Endothelial cell of umbilical vein (primary cell): ENCODE data around the gene BAZ1A.

Source experiments
- CTCF ChIP-seq, 2 donors: IDR thresholded peaks; 1 replicate in 1 of 2; 2 replicates in 1 of 2; pipeline ENCODE4 v1.5.1; 2011; ENCODE audit warnings: low read length in 2 of 2, mild to moderate bottlenecking in 2 of 2, moderate library complexity in 2 of 2, control low read depth in 1 of 2, inconsistent platforms in 1 of 2, low read depth in 1 of 2; ENCODE audit not compliant: insufficient read depth in 1 of 2; ENCODE audit errors: extremely low read depth in 1 of 2
- EZH2 ChIP-seq: IDR thresholded peaks from 2 replicates; pipeline ENCODE4 v1.6.1; 2012; ENCODE audit warnings: borderline replicate concordance, low read depth, mild to moderate bottlenecking, moderate library complexity, low read length, inconsistent platforms; ENCODE audit not compliant: severe bottlenecking
- GATA2 ChIP-seq: IDR thresholded peaks from 2 replicates; pipeline ENCODE4 v1.7.0; 2011; ENCODE audit warnings: low read depth, mild to moderate bottlenecking, moderate library complexity, mixed read lengths, low read length; ENCODE audit not compliant: insufficient read length, insufficient read depth
- JUN ChIP-seq: IDR thresholded peaks from 2 replicates; pipeline ENCODE4 v1.6.1; 2011; ENCODE audit warnings: borderline replicate concordance, low read depth; ENCODE audit not compliant: insufficient read length, insufficient read depth
- MAX ChIP-seq: IDR thresholded peaks from 2 replicates; pipeline ENCODE4 v1.6.1; 2011; ENCODE audit not compliant: insufficient read depth, insufficient read length
- MYC ChIP-seq: IDR thresholded peaks from one replicate; pipeline ENCODE4 v1.6.1; 2011; ENCODE audit warnings: mild to moderate bottlenecking, low read depth, low read length
- POLR2A ChIP-seq: IDR thresholded peaks from 2 replicates; pipeline ENCODE4 v1.6.1; 2012; ENCODE audit warnings: low read depth, mild to moderate bottlenecking, control low read depth, low read length
- POLR2AphosphoS5 ChIP-seq: IDR thresholded peaks from 2 replicates; pipeline ENCODE4 v1.6.1; 2012; ENCODE audit warnings: low read depth, mild to moderate bottlenecking, control low read depth, low read length, moderate library complexity; ENCODE audit not compliant: insufficient read depth

- TF ChIP-seq POLR2A (no peak), CTCF (IDR thresholded peaks at IDR 0.05; ENCODE audit: extremely low read depth in 1 of 2, insufficient read depth in 1 of 2, low read depth in 1 of 2, low read length in 2 of 2) (no peak), EZH2 (no peak), POLR2AphosphoS5 (no peak), MAX (no peak), JUN (no peak), MYC (no peak), GATA2 (no peak)
These were observed 13.0 kb upstream of the BAZ1A start for GRCh38 chr14:34888186-34888585.
